ENCODE measurements around the gene MAB21L2. TPM values are rescaled to one million over a fixed set of nuclear protein-coding genes. Genes with fewer than 3 reads are reported as not detected.

The MAB21L2 gene
- total and polyA plus RNA-seq, 3 donors from 2014 or later: not detected

DNA sequence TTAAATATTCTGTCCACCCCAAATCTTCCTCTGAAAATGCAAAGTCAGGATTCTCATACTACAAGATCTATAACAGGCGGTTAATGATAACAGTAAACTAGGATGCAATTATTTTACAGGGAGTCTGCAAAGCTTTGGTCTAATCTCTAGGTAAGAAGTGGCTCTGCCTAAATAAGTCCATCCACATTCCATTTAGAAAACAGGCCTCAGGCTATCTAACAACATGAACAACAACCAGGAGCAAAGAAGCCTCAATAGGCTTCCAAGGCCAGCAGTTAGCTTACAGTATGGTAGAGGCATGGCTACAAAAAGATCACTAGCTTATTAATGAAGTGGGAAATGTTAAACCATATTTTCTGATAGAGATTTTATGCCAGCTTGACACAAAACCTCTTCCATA, 6.4 kb downstream of the MAB21L2 start:
- Histone ChIP-seq H3K4me1 (no peaks in the 10 kb centered on the region), H3K4me3 (no peak overlapping the region), H3K27ac (no peak overlapping the region), H3K36me3 (ENCODE audit: low read depth, missing control alignments) (no peaks in the 10 kb centered on the region), H3K9me3 (no peaks in the 10 kb centered on the region), H3K27me3 (no peaks in the 10 kb centered on the region)
- no peak for DNase-seq
- TF ChIP-seq POLR2A (IDR thresholded peaks at IDR 0.05): no peak
- TF ChIP-seq, protein P1, sequence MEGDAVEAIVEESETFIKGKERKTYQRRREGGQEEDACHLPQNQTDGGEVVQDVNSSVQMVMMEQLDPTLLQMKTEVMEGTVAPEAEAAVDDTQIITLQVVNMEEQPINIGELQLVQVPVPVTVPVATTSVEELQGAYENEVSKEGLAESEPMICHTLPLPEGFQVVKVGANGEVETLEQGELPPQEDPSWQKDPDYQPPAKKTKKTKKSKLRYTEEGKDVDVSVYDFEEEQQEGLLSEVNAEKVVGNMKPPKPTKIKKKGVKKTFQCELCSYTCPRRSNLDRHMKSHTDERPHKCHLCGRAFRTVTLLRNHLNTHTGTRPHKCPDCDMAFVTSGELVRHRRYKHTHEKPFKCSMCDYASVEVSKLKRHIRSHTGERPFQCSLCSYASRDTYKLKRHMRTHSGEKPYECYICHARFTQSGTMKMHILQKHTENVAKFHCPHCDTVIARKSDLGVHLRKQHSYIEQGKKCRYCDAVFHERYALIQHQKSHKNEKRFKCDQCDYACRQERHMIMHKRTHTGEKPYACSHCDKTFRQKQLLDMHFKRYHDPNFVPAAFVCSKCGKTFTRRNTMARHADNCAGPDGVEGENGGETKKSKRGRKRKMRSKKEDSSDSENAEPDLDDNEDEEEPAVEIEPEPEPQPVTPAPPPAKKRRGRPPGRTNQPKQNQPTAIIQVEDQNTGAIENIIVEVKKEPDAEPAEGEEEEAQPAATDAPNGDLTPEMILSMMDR (IDR thresholded peaks at IDR 0.05): no peak
- 100% methylated on average over 1 of the region's 1 CpG for WGBS, 2 donors
- intact Hi-C loops (cut with DNase I; ENCODE audit: low total_unique reads): no loop called here

DNA sequence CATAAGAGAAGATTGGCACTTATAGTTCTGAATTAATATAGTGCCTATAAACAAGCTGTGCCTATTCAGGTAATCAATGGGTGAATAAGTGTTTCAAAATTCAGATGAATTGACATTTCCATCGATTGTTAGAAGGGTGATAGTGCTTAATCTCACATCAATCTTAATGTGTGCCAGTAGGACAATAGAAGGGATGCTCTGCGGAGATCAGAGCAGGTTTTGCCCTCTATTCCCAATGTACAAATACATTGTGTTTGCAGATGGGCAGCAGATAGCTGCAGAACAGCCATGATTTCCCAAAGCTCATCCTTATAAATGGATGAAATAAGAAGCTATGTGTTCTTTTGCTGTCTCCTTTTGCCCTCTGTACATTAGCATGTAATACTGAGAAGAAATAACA, 7.2 kb downstream of the MAB21L2 start:
- H3K27ac ChIP-seq: no peak overlapping the region
- no peak overlapping the region for H3K4me3 ChIP-seq
- intact Hi-C loops (cut with DNase I; ENCODE audit: low total_unique reads): no loop called here
- WGBS, 2 donors: 93 to 97% methylated on average over 2 of the region's 2 CpGs
- H3K4me1 ChIP-seq: no peaks in the 10 kb centered on the region
- DNase-seq: no peak
- no peaks in the 10 kb centered on the region for H3K9me3 ChIP-seq
- no peaks in the 10 kb centered on the region for H3K27me3 ChIP-seq
- H3K36me3 ChIP-seq (ENCODE audit: low read depth, missing control alignments): no peaks in the 10 kb centered on the region
- no peak for TF ChIP-seq POLR2A (IDR thresholded peaks at IDR 0.05)
- TF ChIP-seq, protein P1 (IDR thresholded peaks at IDR 0.05): no peak

DNA sequence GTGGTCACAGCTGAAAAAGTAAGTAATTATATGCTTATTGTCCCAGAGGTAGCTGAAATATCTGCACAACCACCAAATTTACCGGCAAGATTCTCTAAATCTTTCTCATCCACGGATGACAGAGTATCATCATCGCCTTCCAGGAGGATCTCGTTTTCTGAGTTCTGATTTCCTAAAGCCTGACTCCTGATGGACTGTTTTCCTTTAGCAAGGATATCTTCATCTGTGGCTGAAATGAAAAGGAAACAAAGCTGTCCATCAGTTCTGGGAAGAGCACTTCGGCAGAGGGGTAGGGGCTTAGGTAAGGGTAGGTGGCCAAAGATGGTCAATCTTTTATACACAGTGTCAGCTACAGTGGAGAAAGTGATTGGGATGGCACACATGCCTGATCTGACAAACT, 8.7 kb downstream of the MAB21L2 start:
- 91 to 96% methylated on average over 5 of the region's 5 CpGs for WGBS, 2 donors
- H3K27ac ChIP-seq: no peak overlapping the region
- H3K4me3 ChIP-seq: no peak overlapping the region
- no peaks in the 10 kb centered on the region for H3K36me3 ChIP-seq (ENCODE audit: low read depth, missing control alignments)
- no peak for TF ChIP-seq POLR2A (IDR thresholded peaks at IDR 0.05)
- TF ChIP-seq, protein P1 (IDR thresholded peaks at IDR 0.05): no peak
- H3K4me1 ChIP-seq: no peaks in the 10 kb centered on the region
- no peaks in the 10 kb centered on the region for H3K27me3 ChIP-seq
- no peak for DNase-seq
- intact Hi-C loops (cut with DNase I; ENCODE audit: low total_unique reads): no loop called here
- H3K9me3 ChIP-seq: no peaks in the 10 kb centered on the region

DNA sequence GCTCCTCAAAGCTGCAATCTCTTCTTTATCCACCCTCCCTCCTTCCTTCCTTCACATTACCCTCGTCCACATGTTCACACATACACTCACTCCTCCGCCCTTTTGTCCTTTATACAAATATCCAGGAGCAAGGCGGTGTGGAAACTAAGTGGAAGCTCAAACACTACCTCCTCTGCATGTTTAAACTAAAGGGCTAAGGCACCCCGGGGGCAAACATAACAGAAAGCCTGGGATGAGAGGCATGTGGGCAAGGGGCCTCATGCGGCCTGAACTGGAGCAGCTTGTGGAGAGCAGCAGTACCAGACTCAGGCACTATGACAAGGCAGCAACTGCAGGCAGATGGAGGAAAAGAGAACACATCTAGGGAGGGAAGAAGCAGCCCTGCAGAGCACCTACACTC, 9.5 kb downstream of the MAB21L2 start:
- DNase-seq: no peak
- whole genome bisulfite sequencing, 2 donors: 81% methylated on average over 5 of the region's 5 CpGs
- Histone ChIP-seq H3K27ac (no peak overlapping the region), H3K4me1 (no peaks in the 10 kb centered on the region), H3K4me3 (no peak overlapping the region), H3K36me3 (ENCODE audit: low read depth, missing control alignments) (no peaks in the 10 kb centered on the region), H3K27me3 (no peaks in the 10 kb centered on the region), H3K9me3 (no peaks in the 10 kb centered on the region)
- TF ChIP-seq, protein P1 (IDR thresholded peaks at IDR 0.05): no peak
- TF ChIP-seq POLR2A (IDR thresholded peaks at IDR 0.05): no peak
- intact Hi-C loops (cut with DNase I; ENCODE audit: low total_unique reads): no loop called here

DNA sequence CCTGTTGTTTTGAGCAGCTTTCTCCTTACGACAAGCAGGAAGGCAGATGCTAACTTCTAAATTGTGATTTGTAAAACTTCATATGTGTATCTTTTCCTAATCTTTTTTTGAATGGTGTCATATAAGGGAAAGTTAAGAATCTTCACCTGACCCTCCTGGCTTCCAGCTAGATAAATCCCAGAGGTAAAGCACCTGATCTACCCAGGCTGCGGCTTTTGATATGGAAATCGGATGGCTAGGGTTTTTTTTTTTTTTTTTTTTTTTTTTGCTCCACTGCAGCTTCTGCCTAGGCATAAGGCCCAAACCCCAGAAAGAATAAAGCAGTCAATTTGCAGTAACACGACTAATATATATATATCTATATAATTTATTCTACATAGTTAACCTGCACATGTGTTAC, 10.0 kb downstream of the MAB21L2 start:
- Histone ChIP-seq H3K4me3 (no peak overlapping the region), H3K27me3 (no peaks in the 10 kb centered on the region), H3K9me3 (no peaks in the 10 kb centered on the region), H3K27ac (no peak overlapping the region), H3K36me3 (ENCODE audit: low read depth, missing control alignments) (no peaks in the 10 kb centered on the region), H3K4me1 (no peaks in the 10 kb centered on the region)
- intact Hi-C loops (cut with DNase I; ENCODE audit: low total_unique reads): no loop called here
- no peak for DNase-seq
- no peak for TF ChIP-seq POLR2A (IDR thresholded peaks at IDR 0.05)
- TF ChIP-seq, protein P1 (IDR thresholded peaks at IDR 0.05): no peak
- WGBS, 2 donors: 88% methylated on average over 4 of the region's 4 CpGs

Data from testis (tissue), 3 donors.